HG03565 (cell line): ENCODE results near the gene LILRA5.
"Not testable (repeated sequence)": the region's sequence is repeated elsewhere in the genome, so short reads cannot be mapped to it uniquely, and the experiment has no call there.

Experiments used
- ATAC-seq: cut with Tn5 transposase; IDR thresholded peaks from one replicate; pipeline ENCODE4 v1.9.1; 2021; ENCODE audit warnings: mild to moderate bottlenecking, moderate library complexity; ENCODE audit not compliant: unreplicated experiment

Gene LILRA5

DNA sequence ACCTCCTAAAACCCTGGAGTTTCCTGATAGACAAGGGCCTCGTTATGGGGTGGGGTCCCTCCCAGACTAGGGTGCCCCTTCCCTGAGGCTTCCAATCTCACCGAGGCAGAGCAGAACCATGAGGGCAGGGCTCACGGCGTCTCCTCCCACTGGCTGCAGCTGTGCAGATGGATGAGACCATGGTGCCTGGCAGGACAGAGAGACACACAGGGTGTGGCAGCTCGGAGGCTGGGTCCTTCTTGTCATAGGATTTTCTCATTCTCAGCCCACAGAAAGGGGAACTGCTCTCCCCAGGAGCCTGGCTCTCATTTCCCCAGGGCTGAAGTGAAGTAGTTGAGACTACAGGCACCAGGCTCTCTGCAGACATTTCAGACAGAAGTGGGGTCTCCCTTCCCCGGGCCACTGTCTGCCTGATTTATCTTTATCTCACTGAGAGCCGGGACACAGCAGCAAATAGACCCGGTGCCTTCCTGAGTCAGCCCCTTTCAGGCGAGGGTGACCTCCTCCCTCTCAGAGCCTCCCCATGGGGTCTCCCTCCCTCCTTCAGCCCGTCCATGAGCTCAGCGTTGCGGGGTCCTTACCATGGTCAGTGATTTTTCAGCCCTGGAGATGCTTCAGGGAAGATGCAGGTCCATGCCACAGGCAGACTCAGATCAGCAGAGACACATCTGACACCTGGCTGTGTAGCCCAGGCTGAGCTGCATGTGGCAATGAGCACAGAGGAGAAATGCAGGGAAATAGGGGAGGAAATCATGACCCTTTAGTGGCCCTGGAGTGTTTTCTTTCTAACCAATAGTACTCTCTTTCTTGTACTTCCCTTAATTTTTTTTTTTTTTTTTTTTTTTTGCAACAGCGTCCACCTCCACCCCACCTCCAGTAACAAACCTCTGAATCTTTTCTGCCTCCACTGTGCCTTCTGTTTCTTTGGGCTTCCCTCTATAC is at the start of gene LILRA5:
Gene LILRA5, minus strand, starts transcription at position 731 of the 942 bp plus-strand sequence. Its CDS starts 147 bp downstream, at position 584.
- ATAC-seq = no peak

DNA sequence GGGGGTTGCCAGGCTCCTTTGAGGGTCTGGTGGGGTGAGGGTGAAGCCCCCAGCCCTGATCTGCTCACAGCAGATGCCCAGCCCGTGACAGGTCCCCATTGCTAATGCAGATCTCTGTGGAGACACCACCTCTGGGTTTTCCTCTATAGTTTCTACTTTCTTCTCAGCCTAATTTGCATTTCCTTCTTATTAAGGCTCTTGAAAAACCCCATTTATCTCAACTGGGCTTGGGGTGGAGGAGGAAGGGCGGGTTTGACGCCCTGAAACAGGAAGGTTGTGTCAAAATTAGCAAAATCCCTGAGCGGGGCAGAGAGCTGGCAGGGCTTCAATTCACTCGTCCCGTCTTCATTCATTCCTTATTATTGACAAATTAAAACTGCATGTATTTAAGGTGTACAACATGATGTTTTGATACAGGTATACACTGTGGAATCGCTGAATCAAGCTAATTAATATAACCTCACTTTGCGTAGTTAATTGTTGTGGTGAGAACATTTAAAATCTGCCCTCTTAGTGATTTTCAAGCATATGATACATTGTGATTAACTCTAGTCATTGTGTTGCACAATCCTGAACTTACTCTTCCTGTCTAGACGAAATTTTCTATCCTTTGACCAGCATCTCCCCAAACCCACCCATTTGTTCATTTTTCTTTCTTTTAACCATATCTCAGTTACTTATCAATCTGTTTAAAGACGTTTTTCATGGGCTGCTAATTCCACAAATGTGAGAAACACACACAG is 48.9 kb upstream of the LILRA5 start:
- not testable (repeated sequence) for ATAC-seq

DNA sequence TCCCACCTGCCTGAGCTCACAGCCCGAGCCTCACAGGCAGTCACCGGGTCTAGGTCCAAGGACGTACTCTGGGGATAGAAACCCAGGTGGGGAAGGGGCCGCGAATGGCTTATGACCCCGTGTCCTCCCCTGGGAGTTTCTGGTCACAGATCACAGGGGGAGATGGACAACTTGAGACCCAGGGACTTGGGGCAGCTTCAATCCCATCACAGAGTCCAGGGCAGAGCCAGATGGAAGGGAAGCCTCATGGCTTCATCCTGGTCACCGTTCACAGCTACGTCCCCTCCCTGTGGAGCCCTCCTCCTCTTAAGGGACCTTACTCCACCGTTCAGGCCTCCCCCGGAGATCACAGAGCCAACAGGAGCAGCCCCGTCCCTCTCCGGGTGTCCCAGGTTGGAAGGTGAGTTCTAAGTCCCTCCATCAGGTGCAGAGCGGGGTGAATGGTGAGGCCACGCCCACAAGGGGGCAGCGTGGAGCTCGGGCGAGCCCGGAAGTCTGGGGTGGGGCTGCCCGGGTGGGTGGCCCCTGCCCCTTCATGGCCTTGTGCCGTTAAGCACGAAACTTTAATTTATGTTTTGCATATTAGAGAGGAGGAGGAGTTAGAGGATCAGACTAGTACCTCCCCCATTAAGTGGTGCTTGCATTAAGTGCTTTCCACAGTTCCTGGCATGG is 46.3 kb upstream of the LILRA5 start:
- ATAC-seq = peak; percentile 60

GRCh38 chr19:54357381-54357780 is 44.4 kb upstream of the LILRA5 start:
- ATAC-seq = no peak

- ATAC-seq = no peak
Measured at GRCh38 chr19:54356444-54357056, 43.6 kb upstream of the LILRA5 start.

DNA sequence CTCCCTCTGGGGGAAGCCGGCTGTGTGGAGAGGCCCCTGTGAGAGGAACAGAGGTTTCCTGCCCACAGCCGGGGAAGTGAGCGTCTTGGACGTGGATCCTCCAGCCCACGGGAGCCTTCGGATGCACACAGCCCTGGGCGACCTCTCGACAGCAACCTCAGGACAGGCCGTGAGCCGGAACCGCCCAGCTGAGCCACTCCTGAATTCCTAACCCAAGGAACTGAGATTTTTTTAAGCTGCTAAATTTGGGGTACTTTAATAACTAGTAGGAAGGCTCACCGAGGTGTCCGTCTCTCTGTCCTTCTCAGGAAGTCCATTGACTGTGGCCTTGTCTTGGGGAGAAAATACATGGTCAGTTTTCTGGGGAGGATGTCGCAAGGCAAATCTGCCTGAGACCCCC is 42.7 kb upstream of the LILRA5 start:
- ATAC-seq = no peak

GRCh38 chr19:54354761-54355160 is 41.8 kb upstream of the LILRA5 start:
- no peak for ATAC-seq

GRCh38 chr19:54352546-54352945 is 39.6 kb upstream of the LILRA5 start:
- ATAC-seq = no peak

DNA sequence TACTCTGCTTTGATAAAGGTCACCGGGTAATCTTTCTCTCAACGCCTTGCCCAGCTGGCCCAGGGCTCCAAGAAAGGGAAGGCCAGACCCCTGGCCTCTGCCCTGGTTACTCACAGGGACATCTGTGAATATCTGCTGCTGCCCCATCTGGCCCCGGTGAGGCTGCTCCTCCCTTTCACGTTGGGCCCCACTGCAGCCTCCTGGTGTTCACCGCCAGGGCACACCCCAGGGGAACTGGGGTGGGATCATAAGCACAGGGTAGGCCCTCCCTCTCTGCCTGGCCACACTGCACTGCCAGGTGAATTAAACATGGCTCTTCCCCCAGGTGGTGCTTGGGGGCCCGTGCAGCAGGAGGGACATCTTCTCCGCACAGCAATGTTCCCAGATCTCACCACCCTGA is 39.1 kb upstream of the LILRA5 start:
- ATAC-seq = no peak

GRCh38 chr19:54351474-54351873 is 38.5 kb upstream of the LILRA5 start:
- no peak for ATAC-seq

- no peak for ATAC-seq
Measured at GRCh38 chr19:54345938-54346386, 33.0 kb upstream of the LILRA5 start.

DNA sequence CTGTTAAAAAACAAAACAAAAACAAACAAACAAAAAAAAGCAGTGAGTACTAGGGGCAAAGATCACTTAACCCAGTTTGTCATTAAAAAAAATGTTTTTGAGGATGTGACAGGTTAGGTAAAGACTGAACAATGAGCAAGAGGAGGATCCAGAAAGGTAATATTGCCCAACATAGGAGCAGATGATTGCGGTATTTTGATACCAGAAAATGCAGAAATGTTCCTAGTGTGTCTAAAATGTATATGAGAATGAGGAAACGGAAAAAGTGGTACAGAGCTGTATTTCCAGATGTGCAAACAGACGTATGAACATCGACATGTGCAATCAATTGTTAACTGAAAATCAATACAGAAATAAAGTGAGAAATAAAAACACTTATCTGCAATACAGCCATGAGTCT is 30.9 kb upstream of the LILRA5 start:
- ATAC-seq = no peak

- ATAC-seq = no peak
Measured at GRCh38 chr19:54341295-54341694, 28.3 kb upstream of the LILRA5 start.

GRCh38 chr19:54339646-54340358 is 26.8 kb upstream of the LILRA5 start:
- ATAC-seq = no peak

DNA sequence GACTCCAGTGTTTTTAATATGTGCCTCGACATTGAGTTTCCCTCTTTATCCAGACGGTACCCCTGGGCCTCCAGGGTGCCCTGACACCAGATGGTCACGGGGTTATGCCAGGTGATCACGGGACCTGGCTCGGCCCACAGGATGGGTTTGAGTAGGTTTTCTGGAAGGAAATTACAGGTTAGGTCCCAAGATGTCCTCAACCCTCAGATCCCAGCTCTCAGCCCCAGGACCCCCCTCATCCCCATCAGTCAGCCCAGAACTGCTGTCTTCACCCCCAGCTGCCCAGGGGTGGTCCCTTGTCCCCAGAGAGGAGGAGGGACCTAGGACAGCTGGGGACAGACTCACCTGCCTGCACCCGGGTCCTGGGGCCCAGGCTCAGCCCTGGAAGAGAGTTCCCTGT is 25.6 kb upstream of the LILRA5 start:
- ATAC-seq = no peak

GRCh38 chr19:54337858-54338230 is 24.9 kb upstream of the LILRA5 start:
- no peak for ATAC-seq

DNA sequence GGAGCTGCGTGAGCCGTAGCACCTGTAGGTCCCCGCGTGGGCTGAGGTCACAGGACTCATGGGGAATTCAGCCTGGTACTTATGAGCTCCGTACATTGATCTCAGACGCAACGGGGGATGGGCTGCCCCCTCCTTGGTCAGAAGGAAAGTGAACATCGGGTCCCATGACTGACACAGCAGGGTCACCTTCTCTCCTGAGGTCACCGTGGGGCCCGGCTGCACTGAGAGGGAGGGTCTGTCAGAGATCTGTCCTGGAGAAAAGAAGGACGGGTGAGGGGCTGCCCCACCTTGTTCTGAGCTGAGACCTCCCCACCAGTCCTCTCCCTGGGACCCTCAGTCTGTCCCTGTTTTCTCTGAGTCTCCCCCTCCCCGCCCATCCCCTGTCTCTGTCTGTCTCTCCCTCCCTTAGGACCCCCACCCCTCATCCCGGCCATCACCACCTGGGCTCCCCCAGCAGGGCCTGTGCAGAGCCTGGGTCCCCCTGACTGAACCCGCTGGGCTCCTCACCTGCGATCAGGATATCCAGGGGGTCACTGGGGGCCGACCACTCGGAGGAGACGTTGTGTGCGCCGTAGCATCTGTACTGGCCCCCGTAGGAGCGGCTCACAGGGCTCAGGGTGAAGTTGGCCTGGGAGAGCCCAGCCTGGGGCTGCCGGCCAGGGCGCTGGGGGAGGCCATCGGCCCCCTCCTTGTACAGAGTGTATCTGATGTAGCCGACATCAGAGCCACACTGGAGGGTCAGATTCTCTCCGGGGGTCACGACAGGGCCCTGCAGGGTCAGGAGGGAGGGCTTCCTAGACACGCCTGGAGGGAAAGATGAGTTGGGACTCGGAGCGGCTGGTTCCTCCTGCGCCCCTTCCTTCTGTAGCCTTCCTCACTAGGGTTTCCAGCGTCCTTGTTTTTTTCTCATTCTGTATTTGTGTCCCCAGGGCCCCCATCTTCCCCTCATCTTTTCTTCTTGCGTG is 24.2 kb upstream of the LILRA5 start:
- ATAC-seq = no peak

GRCh38 chr19:54335979-54336892 is 23.3 kb upstream of the LILRA5 start:
- ATAC-seq = no peak
